HepG2 (cell line): ENCODE measurements around the gene MRPS31. TPM values are rescaled to one million over a fixed set of nuclear protein-coding genes. Genes with fewer than 3 reads are reported as not detected.

Experiments
- CC2D1A ChIP-seq: sonication (generic); formaldehyde crosslinking; IDR thresholded peaks from 2 replicates; pipeline ENCODE4 v1.8.1; 2023; ENCODE audit warnings: mild to moderate bottlenecking, missing genetic modification reagents
- DNMT3B ChIP-seq: conservative IDR thresholded peaks from 2 replicates; pipeline ENCODE4 v1.6.1; 2016; ENCODE audit warnings: missing biosample characterization, control low read depth
- FOXA3 ChIP-seq: IDR thresholded peaks from 2 replicates; pipeline ENCODE4 v1.6.1; 2016; ENCODE audit warnings: missing genetic modification reagents, missing compliant biosample characterization
- HOXA3 ChIP-seq: sonication (generic); formaldehyde crosslinking; IDR thresholded peaks from 2 replicates; pipeline ENCODE4 v1.5.0; 2020; ENCODE audit warnings: missing genetic modification reagents
- JDP2 ChIP-seq: sonication (generic); formaldehyde crosslinking; IDR thresholded peaks from 2 replicates; pipeline ENCODE4 v1.8.1; 2022; ENCODE audit warnings: missing genetic modification reagents, borderline replicate concordance
- MLLT10 ChIP-seq: sonication (generic); formaldehyde crosslinking; IDR thresholded peaks from 2 replicates; pipeline ENCODE4 v1.4.0; 2020; ENCODE audit warnings: missing genetic modification reagents
- MLXIP ChIP-seq: sonication (generic); formaldehyde crosslinking; IDR thresholded peaks from 2 replicates; pipeline ENCODE4 v1.9.0; 2021; ENCODE audit warnings: missing genetic modification reagents, borderline replicate concordance
- RNF219 ChIP-seq: sonication (generic); formaldehyde crosslinking; IDR thresholded peaks from 2 replicates; pipeline ENCODE4 v1.5.0; 2020; ENCODE audit warnings: mild to moderate bottlenecking, missing genetic modification reagents
- SSRP1 ChIP-seq: IDR thresholded peaks from 2 replicates; pipeline ENCODE4 v1.6.1; 2016; ENCODE audit warnings: control low read depth
- STAG1 ChIP-seq: sonication (generic); formaldehyde crosslinking; IDR thresholded peaks from 2 replicates; pipeline ENCODE4 v1.4.0; 2020; ENCODE audit warnings: missing genetic modification reagents
- ZFP37 ChIP-seq: sonication (generic); formaldehyde crosslinking; IDR thresholded peaks from 2 replicates; pipeline ENCODE4 v1.4.0; 2020; ENCODE audit warnings: missing genetic modification reagents, borderline replicate concordance
- ZNF263 ChIP-seq: sonication (generic); formaldehyde crosslinking; IDR thresholded peaks from 2 replicates; pipeline ENCODE4 v1.4.0; 2020; ENCODE audit warnings: missing genetic modification reagents
- ZNF562 ChIP-seq: sonication (generic); formaldehyde crosslinking; IDR thresholded peaks from 2 replicates; pipeline ENCODE4 v1.8.0; 2022; ENCODE audit warnings: missing genetic modification reagents, borderline replicate concordance
- ZNF75D ChIP-seq: sonication (generic); formaldehyde crosslinking; IDR thresholded peaks from 2 replicates; pipeline ENCODE4 v1.8.1; 2023; ENCODE audit warnings: missing genetic modification reagents, mild to moderate bottlenecking, borderline replicate concordance
- polyA plus RNA-seq, 8 experiments: library from polyadenylated mRNA; depleted of rRNA in 3 of 8; stranded (reverse) in 7 of 8; unstranded in 1 of 8; fragments of >200 nt; fragmentation: Illumina TruSeq in 4 of 8; extraction: Trizol in 4 of 8; gene quantifications; 2 replicates each; pipeline versions ENCODE4 v1.2.1 to v1.2.3, GENCODE V29; 2011 to 2016; ENCODE audit warnings: low read depth in 4 of 8, missing spikeins in 1 of 8, mixed read lengths in 1 of 8; ENCODE audit not compliant: insufficient read depth in 1 of 8
- total RNA-seq, 5 experiments: library from RNA; depleted of rRNA; stranded (reverse); fragments of >200 nt; fragmentation: Illumina TruSeq; extraction: Trizol; gene quantifications; 2 replicates each; pipeline ENCODE4 v1.2.3, GENCODE V29; 2016; ENCODE audit warnings: low read depth in 1 of 5
- TF ChIP-seq, protein P1 (sequence below): sonication (generic); formaldehyde crosslinking; IDR thresholded peaks from 2 replicates; pipeline ENCODE4 v1.4.0; 2020; ENCODE audit warnings: missing genetic modification reagents
- TF ChIP-seq, protein P2 (sequence below): sonication (generic); IDR thresholded peaks from 2 replicates; pipeline ENCODE4 v1.6.1; 2016; ENCODE audit warnings: low read depth, borderline replicate concordance
- TF ChIP-seq, protein P3 (sequence below): sonication (generic); formaldehyde crosslinking; IDR thresholded peaks from 2 replicates; pipeline ENCODE4 v1.4.0; 2020; ENCODE audit warnings: missing genetic modification reagents

MRPS31 gene
- total and polyA plus RNA-seq, 2 of the 13 experiments (the other 11 are each of a cell fraction or from before 2014, with no cell fraction given): 23.7 to 34.1 TPM

GRCh38 chr13:40770934-40771618, at the start of gene MRPS31 (continued):
- TF ChIP-seq ZNF75D (CRISPR knock-in tag) (no peak), DNMT3B (CRISPR knock-in tag) (no peak), ZNF263 (0 out of 2 replicates have a peak, but pooled peaks have one; percentile 35), JDP2 (no peak), STAG1 (CRISPR knock-in tag) (peak; percentile 44; the same call in 1 of the 2 replicates), RNF219 (CRISPR knock-in tag) (peak; percentile 83; the same call in 1 of the 2 replicates), MLXIP (CRISPR knock-in tag) (no peak), FOXA3 (CRISPR knock-in tag) (peak; percentile 85), ZNF562 (CRISPR knock-in tag) (no peak), MLLT10 (CRISPR knock-in tag) (no peak), CC2D1A (CRISPR knock-in tag) (no peak), SSRP1 (CRISPR knock-in tag) (0 out of 2 replicates have a peak, but pooled peaks have one; percentile 47), HOXA3 (CRISPR knock-in tag) (peak; percentile 95), ZFP37 (CRISPR knock-in tag) (peak; percentile 35; the same call in 1 of the 2 replicates)
- TF ChIP-seq, protein P1, sequence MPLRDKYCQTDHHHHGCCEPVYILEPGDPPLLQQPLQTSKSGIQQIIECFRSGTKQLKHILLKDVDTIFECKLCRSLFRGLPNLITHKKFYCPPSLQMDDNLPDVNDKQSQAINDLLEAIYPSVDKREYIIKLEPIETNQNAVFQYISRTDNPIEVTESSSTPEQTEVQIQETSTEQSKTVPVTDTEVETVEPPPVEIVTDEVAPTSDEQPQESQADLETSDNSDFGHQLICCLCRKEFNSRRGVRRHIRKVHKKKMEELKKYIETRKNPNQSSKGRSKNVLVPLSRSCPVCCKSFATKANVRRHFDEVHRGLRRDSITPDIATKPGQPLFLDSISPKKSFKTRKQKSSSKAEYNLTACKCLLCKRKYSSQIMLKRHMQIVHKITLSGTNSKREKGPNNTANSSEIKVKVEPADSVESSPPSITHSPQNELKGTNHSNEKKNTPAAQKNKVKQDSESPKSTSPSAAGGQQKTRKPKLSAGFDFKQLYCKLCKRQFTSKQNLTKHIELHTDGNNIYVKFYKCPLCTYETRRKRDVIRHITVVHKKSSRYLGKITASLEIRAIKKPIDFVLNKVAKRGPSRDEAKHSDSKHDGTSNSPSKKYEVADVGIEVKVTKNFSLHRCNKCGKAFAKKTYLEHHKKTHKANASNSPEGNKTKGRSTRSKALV: peak; percentile 69; the same call in 1 of the 2 replicates
- TF ChIP-seq, protein P2, sequence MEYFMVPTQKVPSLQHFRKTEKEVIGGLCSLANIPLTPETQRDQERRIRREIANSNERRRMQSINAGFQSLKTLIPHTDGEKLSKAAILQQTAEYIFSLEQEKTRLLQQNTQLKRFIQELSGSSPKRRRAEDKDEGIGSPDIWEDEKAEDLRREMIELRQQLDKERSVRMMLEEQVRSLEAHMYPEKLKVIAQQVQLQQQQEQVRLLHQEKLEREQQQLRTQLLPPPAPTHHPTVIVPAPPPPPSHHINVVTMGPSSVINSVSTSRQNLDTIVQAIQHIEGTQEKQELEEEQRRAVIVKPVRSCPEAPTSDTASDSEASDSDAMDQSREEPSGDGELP: peak; percentile 71; the same call in 1 of the 2 replicates
- TF ChIP-seq, protein P3, sequence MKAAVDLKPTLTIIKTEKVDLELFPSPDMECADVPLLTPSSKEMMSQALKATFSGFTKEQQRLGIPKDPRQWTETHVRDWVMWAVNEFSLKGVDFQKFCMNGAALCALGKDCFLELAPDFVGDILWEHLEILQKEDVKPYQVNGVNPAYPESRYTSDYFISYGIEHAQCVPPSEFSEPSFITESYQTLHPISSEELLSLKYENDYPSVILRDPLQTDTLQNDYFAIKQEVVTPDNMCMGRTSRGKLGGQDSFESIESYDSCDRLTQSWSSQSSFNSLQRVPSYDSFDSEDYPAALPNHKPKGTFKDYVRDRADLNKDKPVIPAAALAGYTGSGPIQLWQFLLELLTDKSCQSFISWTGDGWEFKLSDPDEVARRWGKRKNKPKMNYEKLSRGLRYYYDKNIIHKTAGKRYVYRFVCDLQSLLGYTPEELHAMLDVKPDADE (CRISPR knock-in tag): 0 out of 2 replicates have a peak, but pooled peaks have one; percentile 71
